Brain pericyte (primary cell): ENCODE data around the gene HSD3B7.
"Not testable (repeated sequence)": the region's sequence is repeated elsewhere in the genome, so short reads cannot be mapped to it uniquely, and the experiment has no call there.

Experiments
- DNase-seq: peaks from one replicate; pipeline ENCODE4 v3.0.0-alpha.2; 2012; ENCODE audit warnings: low read depth, low spot score

Gene HSD3B7

GRCh38 chr16:30984669-30985400, at the start of gene HSD3B7:
Gene HSD3B7 (plus strand): TSS chr16:30985207. CDS start chr16:30985659, 452 bp downstream.
- peak; percentile 54 for DNase-seq

GRCh38 chr16:30937692-30938091, 47.3 kb upstream of the HSD3B7 start:
- DNase-seq: no peak

GRCh38 chr16:30939571-30939970, 45.4 kb upstream of the HSD3B7 start:
- DNase-seq: not testable (repeated sequence)

GRCh38 chr16:30941600-30942425, 43.2 kb upstream of the HSD3B7 start:
- no peak for DNase-seq

GRCh38 chr16:30942426-30942806, 42.6 kb upstream of the HSD3B7 start:
- no peak for DNase-seq

- DNase-seq: no peak
These were observed 40.7 kb upstream of the HSD3B7 start for GRCh38 chr16:30944352-30944751.

GRCh38 chr16:30946671-30947540, 38.1 kb upstream of the HSD3B7 start:
- no peak for DNase-seq

- DNase-seq: no peak
These were observed 37.5 kb upstream of the HSD3B7 start for GRCh38 chr16:30947541-30947858.

- peak; percentile 93 for DNase-seq
These were observed 36.9 kb upstream of the HSD3B7 start for GRCh38 chr16:30947859-30948666.

- no peak for DNase-seq
These were observed 36.0 kb upstream of the HSD3B7 start, which contains the start of gene ORAI3 for GRCh38 chr16:30948667-30949649. Gene ORAI3 (plus strand): TSS chr16:30949068. CDS start chr16:30949290, 222 bp downstream.

GRCh38 chr16:30949650-30950515, 35.1 kb upstream of the HSD3B7 start:
- DNase-seq: no peak

- no peak for DNase-seq
These were observed 34.4 kb upstream of the HSD3B7 start for GRCh38 chr16:30950516-30951065.

- no peak for DNase-seq
These were observed 33.8 kb upstream of the HSD3B7 start for GRCh38 chr16:30951193-30951592.

- no peak for DNase-seq
These were observed 33.3 kb upstream of the HSD3B7 start for GRCh38 chr16:30951750-30952149.

GRCh38 chr16:30953111-30953510, 31.9 kb upstream of the HSD3B7 start:
- no peak for DNase-seq

- DNase-seq: no peak
These were observed 31.4 kb upstream of the HSD3B7 start for GRCh38 chr16:30953511-30954124.

GRCh38 chr16:30954993-30955392, 30.0 kb upstream of the HSD3B7 start:
- no peak for DNase-seq
